Esophagus squamous epithelium (tissue), 5 donors: Measurements from ENCODE around the gene SPDYE6. TPM values are rescaled to one million over a fixed set of nuclear protein-coding genes. Genes with fewer than 3 reads are reported as not detected.
"Not testable (repeated sequence)": the region's sequence is repeated elsewhere in the genome, so short reads cannot be mapped to it uniquely, and the experiment has no call there.

Experiments used
- DNase-seq: peaks from one replicate; lab custom pipeline; 2025; lab: John Stamatoyannopoulos, UW
- H3K27ac ChIP-seq, 4 donors: fragments of 200-600 bp; sonication (generic); one replicate each; pipeline ENCODE4 v1.5.1; 2016 to 2019; ENCODE audit warnings: mild to moderate bottlenecking in 1 of 4
- H3K27me3 ChIP-seq, 4 donors: fragments of 200-600 bp; sonication (generic); 1 replicate in 3 of 4; 2 replicates in 1 of 4; pipeline versions ENCODE4 v1.5.1 to v1.6.0; 2017 to 2021; ENCODE audit warnings: antibody characterized with exemption in 1 of 4
- H3K36me3 ChIP-seq, 3 donors: fragments of 200-600 bp; sonication (generic); one replicate each; pipeline ENCODE4 v1.5.1; 2016 to 2019
- H3K4me1 ChIP-seq, 3 donors: fragments of 200-600 bp; sonication (generic); one replicate each; pipeline ENCODE4 v1.5.1; 2017 to 2019
- H3K4me3 ChIP-seq, 4 donors: fragments of 200-600 bp; sonication (generic); 1 replicate in 3 of 4; 2 replicates in 1 of 4; pipeline ENCODE4 v1.5.1; 2016 to 2019; ENCODE audit warnings: mild to moderate bottlenecking in 2 of 4, moderate library complexity in 1 of 4
- H3K9me3 ChIP-seq, 3 donors: fragments of 200-600 bp; sonication (generic); one replicate each; pipeline ENCODE4 v1.5.1; 2016 to 2019
- POLR2A ChIP-seq, 4 donors: fragments of 450-650 bp; IDR thresholded peaks; one replicate each; pipeline ENCODE4 v1.6.1; 2017; ENCODE audit warnings: antibody characterized with exemption in 4 of 4, mild to moderate bottlenecking in 4 of 4, moderate library complexity in 3 of 4
- WGBS, 2 donors: methylation state at CpG; one replicate each; pipeline ENCODE4 v1.1.5; 2018; 5-methylcytosine and 5-hydroxymethylcytosine counted together
- intact Hi-C: fragments of 100-400 bp; cut with DNase I; formaldehyde crosslinking; loops from one replicate; pipeline ENCODE4 v1.15.0; 2022
- total RNA-seq, 4 donors: library from RNA; depleted of rRNA; stranded (reverse); fragments of >200 nt; gene quantifications; one replicate each; pipeline ENCODE4 v1.1.0, GENCODE V29; 2016
- TF ChIP-seq, protein P1 (sequence below), 6 experiments: fragments of 450-650 bp in 4 of 6; fragments of 200-600 bp in 2 of 6; sonication (generic) in 2 of 6; IDR thresholded peaks; one replicate each; pipeline ENCODE4 v1.5.1; 2016 to 2019; ENCODE audit warnings: antibody characterized with exemption in 6 of 6, mild to moderate bottlenecking in 4 of 6, moderate library complexity in 4 of 6
- donor health status: DM: yes; HTN: yes; CAD: no.

SPDYE6 gene
- total RNA-seq, 4 donors from 2014 or later: not detected

GRCh38 chr7:102376964-102377466, 20.8 kb upstream of the SPDYE6 start:
- H3K4me1 ChIP-seq: no peaks in the 10 kb centered on the region
- no peak for DNase-seq
- H3K27ac ChIP-seq: no peak overlapping the region
- H3K4me3 ChIP-seq: no peak overlapping the region
- 76 to 85% methylated on average over 6 of the region's 6 CpGs for WGBS, 2 donors
- peaks cover 0 to 68% (median 3%) of the 10 kb centered on the region in 3 donors for H3K36me3 ChIP-seq
- intact Hi-C loops: no loop called here
- no peaks in the 10 kb centered on the region for H3K9me3 ChIP-seq
- no peak for TF ChIP-seq POLR2A (IDR thresholded peaks at IDR 0.05)
- TF ChIP-seq, protein P1, sequence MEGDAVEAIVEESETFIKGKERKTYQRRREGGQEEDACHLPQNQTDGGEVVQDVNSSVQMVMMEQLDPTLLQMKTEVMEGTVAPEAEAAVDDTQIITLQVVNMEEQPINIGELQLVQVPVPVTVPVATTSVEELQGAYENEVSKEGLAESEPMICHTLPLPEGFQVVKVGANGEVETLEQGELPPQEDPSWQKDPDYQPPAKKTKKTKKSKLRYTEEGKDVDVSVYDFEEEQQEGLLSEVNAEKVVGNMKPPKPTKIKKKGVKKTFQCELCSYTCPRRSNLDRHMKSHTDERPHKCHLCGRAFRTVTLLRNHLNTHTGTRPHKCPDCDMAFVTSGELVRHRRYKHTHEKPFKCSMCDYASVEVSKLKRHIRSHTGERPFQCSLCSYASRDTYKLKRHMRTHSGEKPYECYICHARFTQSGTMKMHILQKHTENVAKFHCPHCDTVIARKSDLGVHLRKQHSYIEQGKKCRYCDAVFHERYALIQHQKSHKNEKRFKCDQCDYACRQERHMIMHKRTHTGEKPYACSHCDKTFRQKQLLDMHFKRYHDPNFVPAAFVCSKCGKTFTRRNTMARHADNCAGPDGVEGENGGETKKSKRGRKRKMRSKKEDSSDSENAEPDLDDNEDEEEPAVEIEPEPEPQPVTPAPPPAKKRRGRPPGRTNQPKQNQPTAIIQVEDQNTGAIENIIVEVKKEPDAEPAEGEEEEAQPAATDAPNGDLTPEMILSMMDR (IDR thresholded peaks at IDR 0.05): no peak
- H3K27me3 ChIP-seq: no peaks in the 10 kb centered on the region

- H3K4me3 ChIP-seq, DNase-seq, H3K27me3 ChIP-seq, H3K27ac ChIP-seq, H3K9me3 ChIP-seq, H3K4me1 ChIP-seq, intact Hi-C loops: not testable (repeated sequence)
- H3K36me3 ChIP-seq: peaks cover 0 to 43% (median 0%) of the 10 kb centered on the region in 3 donors
- 64 to 83% methylated on average over 2 of the region's 2 CpGs for whole genome bisulfite sequencing, 2 donors
Observed at GRCh38 chr7:102372796-102373195, 16.6 kb upstream of the SPDYE6 start.

GRCh38 chr7:102370038-102370437, 13.8 kb upstream of the SPDYE6 start:
- H3K36me3 ChIP-seq: peaks cover 0 to 29% (median 0%) of the 10 kb centered on the region in 3 donors
- H3K9me3 ChIP-seq, H3K4me3 ChIP-seq, intact Hi-C loops, DNase-seq, H3K4me1 ChIP-seq, H3K27ac ChIP-seq, H3K27me3 ChIP-seq: not testable (repeated sequence)

GRCh38 chr7:102365390-102365789, 9.1 kb upstream of the SPDYE6 start:
- H3K27me3 ChIP-seq, H3K27ac ChIP-seq, DNase-seq, intact Hi-C loops, H3K9me3 ChIP-seq: not testable (repeated sequence)
- Histone ChIP-seq H3K4me3 (peak overlapping the region in 1 of 4 donors; percentile 23), H3K4me1 (peaks cover 0 to 10% (median 0%) of the 10 kb centered on the region in 3 donors), H3K36me3 (peaks cover 0 to 28% (median 0%) of the 10 kb centered on the region in 3 donors)
- 46% methylated on average over 3 to 4 of the region's 7 CpGs for WGBS, 2 donors

GRCh38 chr7:102364394-102364886, 8.2 kb upstream of the SPDYE6 start:
- DNase-seq, H3K27me3 ChIP-seq, intact Hi-C loops, H3K9me3 ChIP-seq: not testable (repeated sequence)
- H3K36me3 ChIP-seq: peaks cover 0 to 19% (median 0%) of the 10 kb centered on the region in 3 donors
- H3K4me1 ChIP-seq: peaks cover 0 to 10% (median 0%) of the 10 kb centered on the region in 3 donors
- WGBS, 2 donors: 0% methylated on average over 13 of the region's 20 CpGs; no CpG with 5 or more reads in 1 of the 2 donors
- peak overlapping the region; percentile 76 to 97 (median 90) for H3K4me3 ChIP-seq
- peak overlapping the region; percentile 87 to 94 (median 93) for H3K27ac ChIP-seq

DNA sequence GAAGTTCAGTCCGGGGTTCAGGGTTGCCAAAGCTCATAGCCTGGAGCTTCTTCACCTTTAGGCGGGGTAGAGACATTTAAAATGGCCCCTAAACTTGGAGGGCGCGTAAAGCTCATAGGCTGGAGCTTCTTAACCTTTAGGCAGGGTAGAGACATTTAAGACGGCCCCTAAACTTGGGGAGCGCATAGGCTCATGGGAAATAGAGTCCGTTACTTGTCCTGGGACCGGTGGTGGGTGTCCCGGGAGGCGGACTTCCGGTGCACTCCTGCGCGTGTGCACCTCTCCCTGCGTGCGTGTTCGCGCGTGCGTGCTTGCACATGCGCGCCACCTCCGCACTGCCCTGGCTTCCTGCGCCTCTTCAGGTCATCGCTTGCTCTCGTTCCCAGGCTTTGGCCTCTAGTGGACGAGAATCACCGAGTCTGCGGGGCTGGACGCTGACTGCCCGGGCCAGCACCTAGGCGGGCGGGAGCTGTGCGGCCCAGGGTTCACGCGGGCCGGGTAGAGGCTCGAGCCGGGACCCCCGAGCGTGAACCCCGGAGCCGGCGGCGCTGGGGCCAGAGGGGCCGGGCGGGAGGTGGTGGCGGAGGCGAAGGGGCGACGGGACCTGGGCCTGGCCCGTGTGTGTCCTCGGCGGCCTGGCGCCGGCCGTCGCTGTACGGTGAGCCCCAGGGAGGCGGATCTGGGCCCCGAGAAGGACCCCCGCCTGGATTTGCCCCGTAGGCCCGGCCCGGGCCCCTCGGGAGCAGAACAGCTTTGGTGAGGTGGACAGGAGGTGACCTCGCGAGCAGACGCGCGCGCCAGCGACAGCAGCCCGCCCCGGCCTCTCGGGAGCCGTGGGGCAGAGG, 7.5 kb upstream of the SPDYE6 start:
- WGBS, 2 donors: 0 to 1% methylated on average over 2 to 15 of the region's 76 CpGs
- peak overlapping the region; percentile 87 to 94 (median 93) for H3K27ac ChIP-seq
- peaks cover 0 to 19% (median 0%) of the 10 kb centered on the region in 3 donors for H3K36me3 ChIP-seq
- intact Hi-C loops, H3K27me3 ChIP-seq, H3K9me3 ChIP-seq: not testable (repeated sequence)
- H3K4me3 ChIP-seq: peak overlapping the region; percentile 76 to 97 (median 90)
- DNase-seq: peak; percentile 87
- H3K4me1 ChIP-seq: peaks cover 0 to 10% (median 0%) of the 10 kb centered on the region in 3 donors
- peak in 3 of 4 donors; percentile 52 to 77 (median 64) for TF ChIP-seq POLR2A (IDR thresholded peaks at IDR 0.05)
- TF ChIP-seq, protein P1 (IDR thresholded peaks at IDR 0.05): peak in 2 of 6 experiments; percentile 26 to 48

GRCh38 chr7:102346983-102347382, 9.3 kb downstream of the SPDYE6 start:
- DNase-seq, H3K36me3 ChIP-seq, H3K9me3 ChIP-seq, H3K4me3 ChIP-seq, intact Hi-C loops, H3K4me1 ChIP-seq, H3K27ac ChIP-seq, H3K27me3 ChIP-seq: not testable (repeated sequence)
- 88% methylated on average over 3 of the region's 6 CpGs; no CpG with 5 or more reads in 1 of the 2 donors for WGBS, 2 donors

DNA sequence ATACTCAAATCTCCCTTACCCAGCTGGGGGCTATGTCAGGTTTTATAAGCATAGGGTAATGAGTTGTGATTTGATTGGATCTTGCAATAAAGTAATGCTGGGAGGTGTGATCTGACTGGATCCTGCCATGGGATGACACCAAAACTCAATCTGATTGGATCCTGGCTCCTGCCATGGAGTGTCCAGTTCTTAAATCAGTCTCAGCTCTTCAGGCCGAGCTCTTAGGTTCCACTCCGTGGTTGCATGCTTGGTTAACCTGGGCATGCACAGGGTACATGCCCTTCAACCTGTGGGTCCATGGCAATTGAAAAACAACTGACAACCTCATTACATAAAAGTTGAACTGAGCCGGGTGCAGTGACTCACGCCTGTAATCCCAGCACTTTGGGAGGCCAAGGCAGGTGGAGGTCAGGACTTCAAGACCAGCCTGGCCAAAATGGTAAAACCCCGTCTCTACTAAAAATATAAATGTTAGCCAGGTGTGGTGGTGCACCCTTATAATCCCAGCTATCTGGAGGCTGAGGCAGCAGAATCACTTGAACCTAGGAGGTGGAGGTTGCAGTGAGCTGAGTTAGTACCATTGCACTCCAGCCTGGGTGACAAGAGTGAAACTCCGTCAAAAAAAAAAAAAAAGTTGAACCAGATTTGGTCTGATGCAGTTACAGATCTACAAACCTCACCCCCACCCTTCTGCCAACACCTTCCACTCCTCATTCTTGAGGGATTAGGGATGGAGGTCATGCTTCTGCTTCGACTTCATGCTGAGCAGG, 15.5 kb downstream of the SPDYE6 start:
- H3K4me3 ChIP-seq, H3K4me1 ChIP-seq, H3K36me3 ChIP-seq, H3K9me3 ChIP-seq, H3K27ac ChIP-seq, H3K27me3 ChIP-seq, DNase-seq, intact Hi-C loops: not testable (repeated sequence)
- WGBS, 2 donors: 81% methylated on average over 2 of the region's 7 CpGs; no CpG with 5 or more reads in 1 of the 2 donors

DNA sequence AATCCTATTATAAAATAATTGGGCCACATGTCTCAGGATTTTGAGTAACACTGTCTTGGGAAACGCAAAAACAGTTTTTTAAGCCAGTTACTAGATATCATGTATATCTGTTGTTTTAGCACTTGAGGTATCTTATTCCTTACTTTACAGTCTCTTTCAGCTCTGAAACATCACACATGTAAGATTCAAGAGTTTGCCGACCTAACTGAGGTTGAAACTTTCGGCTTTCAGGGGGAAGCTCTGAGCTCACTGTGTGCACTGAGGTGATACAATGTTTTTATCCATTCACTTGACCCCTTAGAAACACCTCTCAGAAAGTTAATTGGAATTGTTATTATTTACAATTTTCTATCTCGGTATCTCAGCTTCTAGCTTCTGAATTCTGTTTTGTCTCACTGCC, 18.8 kb downstream of the SPDYE6 start:
- H3K27ac ChIP-seq, H3K4me1 ChIP-seq, intact Hi-C loops, H3K9me3 ChIP-seq, H3K4me3 ChIP-seq, H3K36me3 ChIP-seq, DNase-seq, H3K27me3 ChIP-seq: not testable (repeated sequence)
- 60 to 66% methylated on average over 4 of the region's 4 CpGs for WGBS, 2 donors

DNA sequence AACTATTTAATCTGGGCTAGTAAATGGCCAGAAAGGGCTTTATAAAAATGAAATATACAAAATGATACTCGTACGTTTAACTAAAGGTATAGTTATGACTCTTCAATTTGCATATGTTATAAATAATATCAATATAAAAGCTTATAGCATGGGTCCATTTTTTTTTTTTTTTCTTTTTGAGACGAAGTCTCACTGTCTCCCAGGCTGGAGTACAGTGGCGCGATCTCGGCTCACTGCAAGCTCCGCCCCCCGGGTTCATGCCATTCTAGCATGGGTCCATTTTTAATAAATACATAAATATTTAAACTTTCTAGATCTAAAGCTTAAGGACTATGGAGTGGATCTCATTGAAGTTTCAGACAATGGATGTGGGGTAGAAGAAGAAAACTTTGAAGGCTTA, 19.2 kb downstream of the SPDYE6 start:
- H3K36me3 ChIP-seq, H3K4me3 ChIP-seq, H3K27ac ChIP-seq, intact Hi-C loops, DNase-seq, H3K9me3 ChIP-seq, H3K4me1 ChIP-seq: not testable (repeated sequence)
- WGBS, 2 donors: 30% methylated on average over 3 of the region's 8 CpGs; no CpG with 5 or more reads in 1 of the 2 donors
- H3K27me3 ChIP-seq: peaks cover 0 to 12% (median 0%) of the 10 kb centered on the region in 4 donors
